SK-N-DZ (cell line): ENCODE data around the gene CKAP4.

Source experiments
- DNase-seq: peaks from one replicate; pipeline ENCODE4 v3.0.0-alpha.2; 2015; ENCODE audit warnings: low spot score
- small RNA-seq, 2 experiments: library from RNA; depleted of rRNA; stranded (forward); fragments of <200 nt; gene quantifications; one replicate each; pipeline ENCODE3, GENCODE V24; 2014

CKAP4 gene

GRCh38 chr12:106204312-106204711 is 43.5 kb downstream of the CKAP4 start:
- DNase-seq, result no peak

- no peak for DNase-seq
Measured at GRCh38 chr12:106197906-106198623, 49.8 kb downstream of the CKAP4 start.

GRCh38 chr12:106195621-106196027 is 52.2 kb downstream of the CKAP4 start:
- no peak for DNase-seq

- DNase-seq, result no peak
Measured at GRCh38 chr12:106194351-106194750, 53.5 kb downstream of the CKAP4 start.

GRCh38 chr12:106193394-106194215 is 54.2 kb downstream of the CKAP4 start:
- no peak for DNase-seq

GRCh38 chr12:106192659-106193393 is 55.0 kb downstream of the CKAP4 start:
- no peak for DNase-seq

- no peak for DNase-seq
Measured at GRCh38 chr12:106190581-106190980, 57.2 kb downstream of the CKAP4 start.

- no peak for DNase-seq
Measured at GRCh38 chr12:106189341-106189740, 58.5 kb downstream of the CKAP4 start.

GRCh38 chr12:106188256-106188655 is 59.6 kb downstream of the CKAP4 start:
- no peak for DNase-seq

Small RNA genes within 50 kb of the gene (small RNA-seq; reads per million reads assigned to genes)
- 0 reads per million in 2 experiments for gene RNU7-94P
